Fibroblast of lung (primary cell): Measurements from ENCODE around the gene VARS2. TPM values are rescaled to one million over a fixed set of nuclear protein-coding genes. Genes with fewer than 3 reads are reported as not detected.
"Not testable (repeated sequence)": the region's sequence is repeated elsewhere in the genome, so short reads cannot be mapped to it uniquely, and the experiment has no call there.

Experiments used
- DNase-seq, 2 donors: peaks; one replicate each; pipeline versions ENCODE4 v3.0.0 to v3.0.0-alpha.2; 2010; ENCODE audit warnings: low read depth in 2 of 2
- H2AFZ ChIP-seq: 2 replicates; pipeline ENCODE4 v1.5.1; 2012; ENCODE audit warnings: low read length, control low read depth, inconsistent platforms
- H3K27ac ChIP-seq: 2 replicates; pipeline ENCODE4 v1.5.1; 2011; ENCODE audit warnings: low read length, control low read depth; ENCODE audit not compliant: insufficient read depth
- H3K27me3 ChIP-seq: 2 replicates; pipeline ENCODE4 v1.5.1; 2011; ENCODE audit warnings: mild to moderate bottlenecking, low read length; ENCODE audit not compliant: control insufficient read depth, insufficient read depth
- H3K36me3 ChIP-seq: 2 replicates; pipeline ENCODE4 v1.5.1; 2011; ENCODE audit warnings: low read length; ENCODE audit not compliant: control insufficient read depth, insufficient read depth
- H3K4me1 ChIP-seq: 2 replicates; pipeline ENCODE4 v1.5.1; 2011; ENCODE audit warnings: low read length; ENCODE audit not compliant: control insufficient read depth, insufficient read depth; ENCODE audit errors: extremely low read depth
- H3K4me2 ChIP-seq: 2 replicates; pipeline ENCODE4 v1.5.1; 2011; ENCODE audit warnings: low read length, control low read depth; ENCODE audit not compliant: insufficient read depth; ENCODE audit errors: extremely low read depth
- H3K4me3 ChIP-seq, 4 experiments: fragments of 200-600 bp in 1 of 4; sonication (generic) in 1 of 4; replicated peaks in 1 of 4; 2 replicates each; pipeline ENCODE4 v1.5.1; 2011 to 2016; ENCODE audit warnings: low read length in 4 of 4, low read depth in 3 of 4, mild to moderate bottlenecking in 3 of 4, control low read depth in 2 of 4, inconsistent platforms in 1 of 4, mixed read lengths in 1 of 4; ENCODE audit not compliant: insufficient read depth in 1 of 4; ENCODE audit errors: control extremely low read depth in 1 of 4
- H3K79me2 ChIP-seq: 2 replicates; pipeline ENCODE4 v1.5.1; 2012; ENCODE audit warnings: mild to moderate bottlenecking, low read length, inconsistent platforms; ENCODE audit not compliant: control insufficient read depth, insufficient read depth
- H3K9ac ChIP-seq: 2 replicates; pipeline ENCODE4 v1.5.1; 2011; ENCODE audit warnings: mild to moderate bottlenecking, low read length, control low read depth; ENCODE audit not compliant: insufficient read depth
- H3K9me3 ChIP-seq: 2 replicates; pipeline ENCODE4 v1.5.1; 2012; ENCODE audit warnings: low read depth, low read length; ENCODE audit not compliant: control insufficient read depth, insufficient read depth
- H4K20me1 ChIP-seq: 2 replicates; pipeline ENCODE4 v1.5.1; 2011; ENCODE audit warnings: low read length; ENCODE audit not compliant: control insufficient read depth, insufficient read depth; ENCODE audit errors: extremely low read depth
- CTCF ChIP-seq, 2 donors: IDR thresholded peaks in 1 of 2; conservative IDR thresholded peaks in 1 of 2; 1 replicate in 1 of 2; 2 replicates in 1 of 2; pipeline ENCODE4 v1.5.1; 2011 to 2012; ENCODE audit warnings: low read length in 2 of 2, control low read depth in 1 of 2, inconsistent platforms in 1 of 2, low read depth in 1 of 2, mild to moderate bottlenecking in 1 of 2
- EZH2 ChIP-seq: IDR thresholded peaks from 2 replicates; pipeline ENCODE4 v1.5.1; 2012; ENCODE audit warnings: low read length, control low read depth, mild to moderate bottlenecking; ENCODE audit errors: missing control alignments
- polyA plus RNA-seq, 2 donors: library from polyadenylated mRNA; depleted of rRNA in 1 of 2; stranded (reverse) in 1 of 2; unstranded in 1 of 2; fragments of >200 nt; gene quantifications; 2 replicates each; pipeline ENCODE4 v1.2.1, GENCODE V29; 2011 to 2012; ENCODE audit warnings: missing spikeins in 1 of 2
- total RNA-seq: library from RNA; depleted of rRNA; stranded (reverse); fragments of >200 nt; gene quantifications from 2 replicates; pipeline ENCODE4 v1.2.1, GENCODE V29; 2014

The VARS2 gene
- total and polyA plus RNA-seq, 2 donors (not counting 1 experiment from before 2014, with no cell fraction given), result 6.8 to 20.5 TPM

GRCh38 chr6:30870546-30870945, 43.5 kb upstream of the VARS2 start:
- H3K9me3 ChIP-seq, result no peaks in the 10 kb centered on the region
- no peaks in the 10 kb centered on the region for H4K20me1 ChIP-seq
- H3K4me2 ChIP-seq, result no peak overlapping the region
- H3K79me2 ChIP-seq, result no peaks in the 10 kb centered on the region
- H3K9ac ChIP-seq, result no peak overlapping the region
- H3K4me1 ChIP-seq, result no peaks in the 10 kb centered on the region
- no peak for DNase-seq
- H3K36me3 ChIP-seq, result no peaks in the 10 kb centered on the region
- H3K27ac ChIP-seq, result no peak overlapping the region
- no peak overlapping the region for H3K4me3 ChIP-seq
- no peak for TF ChIP-seq EZH2
- TF ChIP-seq CTCF (conservative IDR thresholded peaks at IDR 0.05 in 1 of 2, IDR thresholded peaks at IDR 0.05 in 1 of 2; ENCODE audit: low read depth in 1 of 2, low read length in 2 of 2), result no peak
- H2AFZ ChIP-seq, result no peak overlapping the region
- no peaks in the 10 kb centered on the region for H3K27me3 ChIP-seq

GRCh38 chr6:30871592-30872183, 42.4 kb upstream of the VARS2 start:
- no peak overlapping the region for H3K27ac ChIP-seq
- no peaks in the 10 kb centered on the region for H3K36me3 ChIP-seq
- peaks cover 3% of the 10 kb centered on the region for H3K4me1 ChIP-seq
- no peak overlapping the region for H3K4me2 ChIP-seq
- TF ChIP-seq CTCF (conservative IDR thresholded peaks at IDR 0.05 in 1 of 2, IDR thresholded peaks at IDR 0.05 in 1 of 2; ENCODE audit: low read depth in 1 of 2, low read length in 2 of 2) (no peak), EZH2 (no peak)
- no peak overlapping the region for H3K9ac ChIP-seq
- H3K79me2 ChIP-seq, result no peaks in the 10 kb centered on the region
- no peaks in the 10 kb centered on the region for H3K27me3 ChIP-seq
- H3K4me3 ChIP-seq, result no peak overlapping the region
- no peak overlapping the region for H2AFZ ChIP-seq
- no peaks in the 10 kb centered on the region for H3K9me3 ChIP-seq
- DNase-seq, result no peak
- H4K20me1 ChIP-seq, result no peaks in the 10 kb centered on the region

- Histone ChIP-seq H3K9me3 (no peaks in the 10 kb centered on the region), H3K36me3 (no peaks in the 10 kb centered on the region), H3K4me2 (no peak overlapping the region), H3K27me3 (no peaks in the 10 kb centered on the region), H3K4me1 (peaks cover 3% of the 10 kb centered on the region), H3K4me3 (no peak overlapping the region), H4K20me1 (no peaks in the 10 kb centered on the region), H3K27ac (no peak overlapping the region), H3K79me2 (no peaks in the 10 kb centered on the region), H3K9ac (no peak overlapping the region), H2AFZ (no peak overlapping the region)
- DNase-seq, result no peak
- no peak for TF ChIP-seq CTCF (conservative IDR thresholded peaks at IDR 0.05 in 1 of 2, IDR thresholded peaks at IDR 0.05 in 1 of 2; ENCODE audit: low read depth in 1 of 2, low read length in 2 of 2)
- TF ChIP-seq EZH2, result no peak
These were observed 40.8 kb upstream of the VARS2 start for GRCh38 chr6:30873137-30873640.

GRCh38 chr6:30873795-30874194, 40.2 kb upstream of the VARS2 start:
- not testable (repeated sequence) for H3K4me1 ChIP-seq, H3K4me2 ChIP-seq, H3K27me3 ChIP-seq, H3K27ac ChIP-seq, H3K79me2 ChIP-seq, H2AFZ ChIP-seq, H3K9me3 ChIP-seq, H4K20me1 ChIP-seq, H3K4me3 ChIP-seq, DNase-seq, H3K9ac ChIP-seq, H3K36me3 ChIP-seq
